ENCODE results near the gene RWDD2A. TPM values are rescaled to one million over a fixed set of nuclear protein-coding genes. Genes with fewer than 3 reads are reported as not detected.

RWDD2A gene
- total and polyA plus RNA-seq, 4 donors = 1.9 to 5.5 (median 2.3) TPM

- Histone ChIP-seq H3K4me1 (ENCODE audit: control insufficient read depth in 4 of 4, insufficient read depth in 4 of 4, low read length in 3 of 4) (no peaks in the 10 kb centered on the region), H3K27me3 (ENCODE audit: control insufficient read depth in 4 of 4, insufficient read depth in 4 of 4, low read length in 3 of 4) (no peaks in the 10 kb centered on the region), H3K4me3 (ENCODE audit: low read depth in 1 of 3, low read length in 3 of 3) (no peak overlapping the region), H3K9me3 (ENCODE audit: control insufficient read depth in 4 of 4, low read length in 3 of 4) (no peaks in the 10 kb centered on the region), H3K36me3 (ENCODE audit: control insufficient read depth in 4 of 4, insufficient read depth in 3 of 4, low read depth in 1 of 4, low read length in 3 of 4) (no peaks in the 10 kb centered on the region), H3K9ac (ENCODE audit: low read depth in 1 of 2, low read length in 2 of 2) (no peak overlapping the region), H3K27ac (ENCODE audit: low read depth in 1 of 2, low read length in 2 of 2) (no peak overlapping the region)
- 65% methylated on average over 3 of the region's 3 CpGs for WGBS
- DNase-seq (ENCODE audit: low spot score) = no peak
- no peak for TF ChIP-seq CTCF (IDR thresholded peaks at IDR 0.05; ENCODE audit: low read depth, low read length, missing input control)
- no peak for TF ChIP-seq REST (IDR thresholded peaks at IDR 0.05)
- TF ChIP-seq HNF4A (conservative IDR thresholded peaks at IDR 0.05) = no peak
- no peak for TF ChIP-seq FOXA2 (IDR thresholded peaks at IDR 0.05)
- no peak for TF ChIP-seq FOXA1 (IDR thresholded peaks at IDR 0.05)
- no peak for TF ChIP-seq ZBTB33 (IDR thresholded peaks at IDR 0.05)
- TF ChIP-seq RAD21 (IDR thresholded peaks at IDR 0.05) = no peak
- TF ChIP-seq RXRA (IDR thresholded peaks at IDR 0.05) = no peak
- TF ChIP-seq HNF4G (IDR thresholded peaks at IDR 0.05) = no peak
- no peak for TF ChIP-seq YY1 (IDR thresholded peaks at IDR 0.05)
- TF ChIP-seq TAF1 (conservative IDR thresholded peaks at IDR 0.05) = no peak
- no peak for TF ChIP-seq MAX (IDR thresholded peaks at IDR 0.05)
- TF ChIP-seq EGR1 (IDR thresholded peaks at IDR 0.05; ENCODE audit: low read depth in 2 of 2) = no peak
- TF ChIP-seq SP1 (IDR thresholded peaks at IDR 0.05) = no peak
- TF ChIP-seq NR2F2 (IDR thresholded peaks at IDR 0.05) = no peak
- TF ChIP-seq JUND (IDR thresholded peaks at IDR 0.05) = no peak
- TF ChIP-seq GABPA (IDR thresholded peaks at IDR 0.05 in 1 of 2, conservative IDR thresholded peaks at IDR 0.05 in 1 of 2) = no peak
- TF ChIP-seq ATF3 (IDR thresholded peaks at IDR 0.05) = no peak
Measured at GRCh38 chr6:83218646-83219045, 25.5 kb downstream of the RWDD2A start.
